ENCODE data around the gene ZNF326. TPM values are rescaled to one million over a fixed set of nuclear protein-coding genes. Genes with fewer than 3 reads are reported as not detected.

The ZNF326 gene, protein sequence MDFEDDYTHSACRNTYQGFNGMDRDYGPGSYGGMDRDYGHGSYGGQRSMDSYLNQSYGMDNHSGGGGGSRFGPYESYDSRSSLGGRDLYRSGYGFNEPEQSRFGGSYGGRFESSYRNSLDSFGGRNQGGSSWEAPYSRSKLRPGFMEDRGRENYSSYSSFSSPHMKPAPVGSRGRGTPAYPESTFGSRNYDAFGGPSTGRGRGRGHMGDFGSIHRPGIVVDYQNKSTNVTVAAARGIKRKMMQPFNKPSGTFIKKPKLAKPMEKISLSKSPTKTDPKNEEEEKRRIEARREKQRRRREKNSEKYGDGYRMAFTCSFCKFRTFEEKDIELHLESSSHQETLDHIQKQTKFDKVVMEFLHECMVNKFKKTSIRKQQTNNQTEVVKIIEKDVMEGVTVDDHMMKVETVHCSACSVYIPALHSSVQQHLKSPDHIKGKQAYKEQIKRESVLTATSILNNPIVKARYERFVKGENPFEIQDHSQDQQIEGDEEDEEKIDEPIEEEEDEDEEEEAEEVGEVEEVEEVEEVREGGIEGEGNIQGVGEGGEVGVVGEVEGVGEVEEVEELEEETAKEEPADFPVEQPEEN
- 19.2 TPM for total RNA-seq

DNA sequence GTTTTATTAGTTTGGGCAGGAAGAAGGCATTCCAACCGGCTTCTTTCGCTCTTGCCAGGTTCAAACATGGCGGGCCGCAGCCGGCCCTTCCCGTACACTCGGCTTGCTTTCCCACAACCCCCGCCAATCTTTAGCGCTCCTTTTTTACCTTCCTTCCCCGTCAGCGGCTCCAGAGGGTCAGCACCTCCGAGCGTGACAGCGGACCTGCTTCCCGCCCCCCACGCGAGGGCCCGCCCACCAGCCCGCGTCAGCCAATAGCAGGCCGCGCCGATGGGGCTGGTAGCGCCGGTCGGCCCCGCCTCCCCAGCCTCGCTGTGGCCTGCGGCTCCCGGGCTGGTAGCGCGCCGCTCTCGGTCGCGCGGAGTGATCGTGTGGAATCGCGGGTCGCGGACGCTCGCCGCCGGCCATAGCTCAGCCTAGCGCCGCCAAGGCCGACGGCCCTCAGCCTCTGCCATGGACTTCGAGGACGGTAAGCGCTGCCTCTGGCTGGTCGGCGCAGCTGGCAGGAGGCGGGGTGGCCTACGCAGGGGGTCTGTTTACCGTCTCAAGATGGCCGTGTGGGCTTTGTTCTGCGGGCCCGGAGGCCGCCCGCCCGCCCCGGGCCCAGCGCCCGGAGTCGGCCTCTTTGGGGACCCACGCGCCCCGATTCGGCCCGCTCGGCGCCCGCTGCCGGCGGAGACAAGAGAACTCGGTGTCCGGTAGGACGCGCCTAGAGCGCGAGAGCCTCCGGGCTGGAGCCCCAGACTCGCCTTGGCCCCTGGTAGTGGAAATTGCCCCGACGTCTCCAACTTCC, at the start of gene ZNF326:
TSS of gene ZNF326 (plus strand) at position 306 of the 793 bp plus-strand sequence. CDS start at position 454, 148 bp downstream.
- DNase-seq (ENCODE audit: low spot score): peak; percentile 96

DNA sequence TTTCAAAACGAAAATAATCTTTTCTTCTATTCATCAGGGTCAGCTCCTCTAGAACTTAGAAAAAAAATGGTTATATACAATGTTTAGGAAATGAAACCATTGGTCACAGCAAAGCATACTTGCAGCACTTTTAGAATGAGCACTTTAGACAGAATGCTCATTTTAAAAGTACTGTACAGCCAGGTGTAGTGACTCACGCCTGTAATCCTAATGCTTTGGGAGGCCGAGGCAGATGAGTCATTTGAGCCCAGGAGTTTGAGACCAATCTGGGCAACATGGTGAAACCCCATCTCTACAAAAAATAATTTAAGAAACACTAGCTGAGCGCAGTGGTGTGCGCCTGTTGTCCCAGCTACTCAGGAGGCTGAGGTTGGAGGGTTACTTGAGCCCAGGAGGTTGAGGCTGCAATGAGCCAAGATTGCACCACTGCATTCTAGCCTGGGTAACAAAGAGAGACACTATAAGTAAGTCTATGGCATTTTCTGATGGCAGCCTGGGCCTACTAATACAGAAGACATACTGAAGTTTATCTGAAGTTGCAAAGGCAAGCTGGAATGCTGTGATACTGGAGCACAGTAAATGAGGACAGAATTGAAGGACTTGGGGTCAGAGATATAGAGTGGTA, 48.9 kb upstream of the ZNF326 start:
- no peak for DNase-seq (ENCODE audit: low spot score)

DNA sequence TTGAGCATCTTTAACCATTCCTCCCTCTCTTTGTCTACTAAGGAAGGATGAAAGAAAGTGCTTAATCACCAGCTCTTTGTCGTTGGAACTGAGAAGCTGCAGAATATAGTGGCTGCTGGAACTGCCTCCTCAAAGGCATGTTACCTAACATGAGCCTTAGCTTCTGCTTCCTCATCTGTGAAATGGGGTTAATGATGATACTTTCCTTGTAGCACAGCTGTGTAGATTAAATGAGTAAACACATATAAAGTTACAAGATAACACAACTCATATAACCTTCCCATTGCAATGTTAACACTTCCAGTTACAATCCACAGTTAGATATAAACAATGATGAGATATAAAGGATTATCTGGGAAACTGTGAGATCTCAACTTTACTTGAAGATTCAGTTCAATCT, 48.4 kb upstream of the ZNF326 start:
- DNase-seq (ENCODE audit: low spot score): no peak

DNA sequence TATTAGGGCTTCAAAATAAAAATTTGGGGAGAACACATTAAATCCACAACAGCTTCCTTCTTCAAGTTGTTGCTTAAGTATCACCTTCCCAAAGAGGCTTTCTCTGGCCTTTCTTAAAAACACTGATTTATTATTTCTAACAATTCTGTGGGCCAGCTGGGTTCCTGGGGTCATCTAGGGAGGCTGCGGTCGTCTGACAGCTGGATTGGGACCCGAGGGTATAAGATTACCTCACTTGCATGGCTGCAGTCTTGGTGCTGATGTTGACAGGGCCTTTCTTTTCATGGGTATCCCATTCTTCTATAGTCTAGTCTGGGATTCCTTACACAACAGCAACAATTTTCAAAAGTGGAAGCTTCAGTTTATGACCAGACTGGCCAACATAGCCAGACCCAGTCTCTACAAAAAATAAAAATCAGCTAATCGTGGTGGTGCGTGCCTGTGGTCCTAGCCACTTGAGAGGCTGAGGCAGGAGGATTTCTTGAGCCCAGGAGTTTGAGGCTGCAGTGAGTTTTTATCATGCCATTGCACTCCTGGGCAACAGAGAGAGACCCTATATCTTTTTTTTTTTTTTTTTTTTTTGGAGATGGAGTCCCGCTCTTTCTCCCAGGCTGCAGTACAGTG, 46.1 kb upstream of the ZNF326 start:
- DNase-seq (ENCODE audit: low spot score): no peak

DNA sequence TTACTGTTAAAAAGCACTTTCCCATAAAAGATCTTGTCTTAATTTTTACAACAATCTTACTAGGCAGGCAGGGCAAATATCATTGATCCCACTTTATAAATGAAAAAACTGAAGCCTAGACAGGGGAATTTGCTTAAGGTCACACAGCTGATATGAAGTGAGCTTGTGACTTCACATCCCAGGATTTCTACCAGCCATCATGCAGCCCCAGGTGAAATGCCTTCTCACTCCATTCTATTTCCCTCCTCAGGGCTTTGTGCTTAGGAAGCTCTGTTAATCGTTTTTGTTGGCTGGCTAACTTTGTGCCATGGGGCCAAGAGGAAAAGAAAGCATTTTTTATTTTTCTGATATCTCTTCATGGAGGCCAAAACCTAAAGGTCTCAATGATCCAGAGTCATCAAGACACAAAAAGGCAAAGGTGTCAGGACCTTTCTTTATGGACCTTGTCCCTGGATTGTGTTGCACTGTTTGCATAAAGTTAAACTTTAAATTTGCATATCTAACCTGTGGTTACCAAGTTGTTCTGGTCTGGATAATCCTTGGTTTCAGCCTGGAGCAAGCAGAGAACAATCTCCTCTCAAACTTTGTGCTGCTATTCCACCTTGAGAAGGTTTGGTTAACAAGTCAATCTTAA, 44.8 kb upstream of the ZNF326 start:
- peak; percentile 26 for DNase-seq (ENCODE audit: low spot score)

DNA sequence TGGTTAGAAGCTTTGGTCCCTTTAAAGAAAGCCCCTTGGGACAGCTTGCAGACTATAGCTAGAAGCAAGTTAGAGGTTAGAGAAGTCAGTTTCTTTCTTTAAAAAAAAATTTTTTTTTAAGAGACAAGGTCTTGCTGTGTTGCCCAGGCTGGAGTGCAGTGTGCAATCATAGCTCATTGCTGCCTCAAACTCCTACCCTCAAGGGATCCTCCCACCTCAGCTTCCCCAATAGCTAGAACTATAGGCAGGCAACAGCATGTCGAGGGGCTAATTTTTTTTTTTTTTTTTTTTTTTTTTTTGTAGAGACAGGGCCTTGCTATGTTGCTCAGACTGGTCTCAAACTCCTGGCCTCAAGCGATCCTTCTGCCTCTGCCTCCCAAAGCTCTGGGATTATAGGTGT, 44.2 kb upstream of the ZNF326 start:
- no peak for DNase-seq (ENCODE audit: low spot score)

DNA sequence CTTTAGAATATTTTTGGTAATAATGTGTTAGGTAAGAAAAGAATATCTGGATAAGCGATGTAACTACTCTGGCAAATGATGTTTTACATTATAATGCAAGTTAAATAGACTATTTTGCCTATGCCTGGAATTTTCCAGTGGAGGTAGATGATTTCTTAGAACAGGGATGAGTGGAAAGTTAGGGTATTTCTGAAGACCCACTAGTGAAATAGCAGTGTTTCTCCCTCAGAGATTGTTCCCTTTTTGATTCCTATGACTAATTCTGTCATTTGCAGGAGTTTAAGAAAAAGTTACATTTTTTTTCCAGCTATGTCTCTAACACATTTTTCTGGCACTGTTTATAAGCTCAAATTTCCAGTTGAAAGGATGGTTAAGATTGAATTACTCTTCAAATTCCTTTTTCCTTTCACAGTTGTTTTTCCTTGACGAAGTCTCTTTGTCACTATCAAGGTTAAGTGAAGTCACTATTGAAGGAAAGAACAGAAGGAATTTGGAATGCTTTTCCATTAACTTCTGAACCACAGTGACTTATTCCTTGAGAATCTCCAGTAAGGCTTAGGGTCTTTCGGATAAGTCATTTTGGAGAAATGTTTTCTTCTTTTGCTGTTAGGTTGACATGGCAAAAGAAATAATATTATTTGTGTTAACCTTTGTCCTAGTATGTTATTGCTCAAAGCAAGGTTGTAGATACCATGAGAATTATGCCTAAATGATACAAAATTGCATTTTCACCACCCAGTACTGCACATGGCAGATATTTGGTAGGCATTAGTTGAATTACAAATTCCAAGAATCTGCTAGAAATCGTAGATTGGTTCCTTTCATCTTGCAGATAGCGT, 42.9 kb upstream of the ZNF326 start:
- DNase-seq (ENCODE audit: low spot score): no peak

DNA sequence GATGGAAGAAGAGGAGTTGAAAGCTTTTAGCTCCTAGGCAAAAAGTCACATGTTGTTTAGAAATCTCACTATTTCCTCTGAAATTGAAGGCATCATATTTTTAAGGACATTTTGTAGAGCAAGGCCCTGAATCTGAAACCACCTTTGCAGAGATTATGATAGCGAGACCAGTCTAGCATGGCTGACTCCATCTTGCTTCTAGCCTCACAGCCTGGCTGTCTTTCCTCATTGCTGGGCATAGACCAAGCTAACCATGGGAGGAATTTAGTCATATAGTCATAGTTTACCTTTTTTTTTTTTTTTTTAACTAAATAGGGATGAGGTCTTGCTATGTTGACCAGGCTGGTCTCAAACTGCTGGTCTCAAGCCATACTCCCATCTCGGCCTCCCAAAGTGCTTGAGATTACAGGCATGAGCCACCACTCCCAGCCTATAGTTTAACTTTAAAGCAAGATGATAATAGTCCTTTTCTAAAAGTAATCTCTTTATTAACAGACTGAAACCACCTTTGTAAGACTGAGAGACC, 42.2 kb upstream of the ZNF326 start:
- DNase-seq (ENCODE audit: low spot score): no peak

DNA sequence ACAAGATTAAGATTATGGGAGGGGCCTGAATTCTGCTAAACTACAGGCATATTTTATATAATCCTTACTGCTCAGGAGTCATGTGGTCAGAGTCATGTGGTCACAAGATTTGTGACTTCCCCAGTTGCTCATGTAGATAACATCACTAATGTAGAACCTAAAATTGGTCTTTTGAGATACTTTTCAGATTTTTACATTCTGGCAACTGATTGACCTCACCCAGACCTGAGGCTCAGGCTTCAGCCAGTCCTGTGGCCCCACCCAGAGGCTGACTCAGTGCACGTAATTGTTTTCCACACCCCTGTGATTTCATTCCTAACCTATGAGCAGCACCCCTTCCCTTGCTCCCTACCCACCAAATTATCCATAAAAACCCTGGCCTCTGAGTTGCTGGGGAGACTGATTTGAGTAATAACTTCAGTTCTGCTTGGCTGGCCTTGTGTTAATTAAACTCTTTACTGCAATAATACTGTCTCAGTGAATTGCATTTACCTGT, 41.7 kb upstream of the ZNF326 start:
- DNase-seq (ENCODE audit: low spot score): peak; percentile 28

DNA sequence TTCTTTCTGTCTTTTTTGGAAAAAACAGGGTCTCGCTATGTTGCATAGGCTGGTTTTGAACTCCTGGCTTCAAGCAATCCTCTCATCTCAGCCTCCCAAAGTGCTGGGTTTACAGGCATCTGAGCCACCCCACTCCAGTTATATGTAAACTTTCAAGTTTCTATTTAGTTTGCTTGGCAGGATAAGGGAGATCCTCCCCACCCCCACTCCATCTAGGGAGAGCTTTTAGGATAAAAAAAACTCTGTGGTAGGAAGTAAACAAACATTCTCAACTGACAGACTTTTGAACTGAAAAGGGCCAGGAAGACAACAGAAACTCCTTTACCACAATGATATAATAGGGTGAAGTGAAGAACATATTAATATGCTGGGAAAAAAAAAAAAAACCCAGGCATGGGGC, 41.0 kb upstream of the ZNF326 start:
- no peak for DNase-seq (ENCODE audit: low spot score)

DNA sequence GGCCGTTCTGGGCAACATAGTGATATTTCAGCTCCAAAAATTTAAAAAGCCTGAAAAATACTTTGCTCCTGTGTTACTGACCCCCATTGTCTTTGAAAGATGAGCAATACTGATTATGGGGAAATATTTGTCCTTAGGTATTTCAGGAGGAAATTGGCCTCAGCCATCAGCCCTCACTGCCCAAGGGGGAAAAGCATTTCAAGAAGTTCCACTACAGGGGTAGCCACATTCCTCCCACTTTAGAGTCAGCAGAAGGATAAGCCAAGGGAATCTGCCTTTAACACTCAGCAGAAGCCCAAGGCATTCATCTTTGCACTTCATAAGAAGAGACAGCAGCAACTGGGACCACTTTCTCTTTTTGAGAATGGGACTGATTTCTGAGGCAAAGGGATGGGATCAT, 40.5 kb upstream of the ZNF326 start:
- DNase-seq (ENCODE audit: low spot score): no peak

DNA sequence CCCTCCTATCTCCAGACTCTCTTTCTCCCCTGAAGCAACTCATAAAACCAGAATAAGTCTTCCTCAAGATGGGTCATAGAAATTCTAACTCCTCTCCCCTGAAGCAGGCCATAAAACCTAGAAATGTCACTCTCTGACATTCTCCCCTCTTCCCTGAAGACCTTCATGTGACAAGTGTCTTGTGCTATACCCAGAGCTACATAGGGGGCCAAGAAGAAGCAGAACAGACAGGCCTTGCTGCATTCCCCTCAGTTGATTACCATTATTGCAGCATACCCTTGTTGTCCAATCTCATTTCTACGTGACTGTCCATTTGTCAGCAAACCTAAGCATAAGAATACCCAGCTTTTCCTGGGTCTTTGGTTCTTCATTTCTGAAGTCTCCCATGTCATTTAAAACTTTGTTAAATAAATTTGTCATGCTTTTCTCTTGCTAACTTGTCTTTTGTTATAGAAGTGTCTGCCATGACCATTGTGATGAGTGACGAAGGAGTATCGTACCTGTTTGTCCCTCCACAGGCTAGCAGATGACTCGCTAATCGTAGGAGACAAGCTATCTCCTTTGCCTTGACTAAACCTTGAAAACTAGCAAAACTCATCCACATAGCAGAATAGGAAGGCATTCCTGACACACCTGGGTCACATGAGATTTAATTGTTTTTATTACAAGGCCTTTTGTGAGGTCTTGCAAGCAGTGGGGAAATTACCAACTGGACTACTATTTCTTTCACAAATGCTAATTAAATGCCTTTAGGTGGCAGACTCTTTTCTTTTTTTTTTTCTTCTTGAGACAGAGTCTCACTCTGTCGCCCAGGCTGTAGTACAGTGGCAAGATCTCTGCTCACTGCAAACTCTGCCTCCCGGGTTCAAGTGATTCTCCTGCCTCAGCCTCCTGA, 39.4 kb upstream of the ZNF326 start:
- no peak for DNase-seq (ENCODE audit: low spot score)

DNA sequence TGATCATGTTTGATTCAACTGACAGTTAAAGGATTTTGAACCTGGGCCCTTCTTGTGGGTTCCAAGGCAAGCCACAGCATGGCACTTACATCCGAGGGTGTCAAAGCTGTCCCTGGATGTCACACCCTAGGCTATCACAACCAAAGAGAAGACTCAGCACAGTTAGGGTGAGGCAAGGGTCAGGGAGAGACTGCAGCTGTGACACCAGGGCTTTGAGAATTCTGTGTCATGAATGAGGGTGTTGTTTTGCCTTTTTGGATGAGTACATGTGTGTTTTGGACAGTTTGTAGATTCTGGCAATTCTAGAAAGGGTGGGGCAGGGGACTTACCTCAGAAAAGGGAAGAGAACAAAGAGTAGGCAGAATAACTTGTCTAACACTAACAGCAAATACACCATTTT, 37.8 kb upstream of the ZNF326 start:
- DNase-seq (ENCODE audit: low spot score): no peak

DNA sequence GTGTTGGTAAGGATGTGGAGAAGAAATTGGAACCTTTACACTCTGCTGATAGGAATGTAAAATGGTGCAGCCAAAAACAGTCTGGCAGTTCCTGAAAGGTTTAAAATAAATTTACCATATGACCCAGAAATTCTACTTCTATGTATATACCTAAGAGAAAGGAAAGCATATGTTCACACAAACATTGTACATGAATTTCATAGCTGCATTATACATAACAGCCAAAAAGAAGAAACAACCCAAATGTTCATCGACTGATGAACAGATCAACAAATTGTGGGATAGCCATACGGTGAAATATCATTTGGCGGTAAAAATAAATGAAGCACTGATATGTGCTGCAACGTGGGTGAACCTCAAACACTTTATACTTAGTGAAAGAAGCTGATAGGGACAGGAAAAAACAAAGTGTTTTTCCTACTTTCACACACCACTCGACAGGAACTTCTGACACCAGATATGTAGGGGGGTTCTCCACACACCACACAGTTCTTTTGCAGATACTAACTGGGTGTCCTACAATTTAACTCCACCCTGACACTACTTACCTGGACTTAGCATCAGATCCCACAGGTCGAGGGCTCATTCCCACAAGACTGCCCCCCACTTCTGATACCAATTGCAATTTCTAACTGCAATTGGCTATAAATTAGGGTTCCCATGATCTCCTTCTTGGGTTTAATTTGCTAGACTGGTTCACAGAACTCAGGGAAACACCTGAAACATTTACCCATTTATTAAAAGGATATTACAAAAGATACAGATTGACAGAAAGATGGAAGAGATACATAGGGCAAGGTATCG, 35.9 kb upstream of the ZNF326 start:
- DNase-seq (ENCODE audit: low spot score): no peak

DNA sequence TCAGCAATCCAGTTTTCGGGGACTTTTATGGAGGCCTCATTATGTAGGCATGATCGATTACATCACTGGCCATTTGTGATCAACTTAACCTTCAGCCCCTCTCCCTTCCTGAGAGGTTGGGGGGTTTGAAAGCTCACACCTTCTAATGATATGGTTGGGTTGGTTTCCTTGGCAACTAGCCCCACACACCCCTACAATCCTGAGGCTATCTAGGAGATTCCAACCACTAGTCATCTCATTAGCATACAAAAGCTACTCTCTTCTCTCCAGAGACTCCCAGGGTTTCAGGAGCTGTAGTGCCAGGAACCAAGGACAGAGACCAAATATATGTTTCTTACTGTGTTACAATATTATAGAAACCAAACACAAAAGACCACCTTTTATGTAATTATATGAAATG, 35.2 kb upstream of the ZNF326 start:
- DNase-seq (ENCODE audit: low spot score): no peak

DNA sequence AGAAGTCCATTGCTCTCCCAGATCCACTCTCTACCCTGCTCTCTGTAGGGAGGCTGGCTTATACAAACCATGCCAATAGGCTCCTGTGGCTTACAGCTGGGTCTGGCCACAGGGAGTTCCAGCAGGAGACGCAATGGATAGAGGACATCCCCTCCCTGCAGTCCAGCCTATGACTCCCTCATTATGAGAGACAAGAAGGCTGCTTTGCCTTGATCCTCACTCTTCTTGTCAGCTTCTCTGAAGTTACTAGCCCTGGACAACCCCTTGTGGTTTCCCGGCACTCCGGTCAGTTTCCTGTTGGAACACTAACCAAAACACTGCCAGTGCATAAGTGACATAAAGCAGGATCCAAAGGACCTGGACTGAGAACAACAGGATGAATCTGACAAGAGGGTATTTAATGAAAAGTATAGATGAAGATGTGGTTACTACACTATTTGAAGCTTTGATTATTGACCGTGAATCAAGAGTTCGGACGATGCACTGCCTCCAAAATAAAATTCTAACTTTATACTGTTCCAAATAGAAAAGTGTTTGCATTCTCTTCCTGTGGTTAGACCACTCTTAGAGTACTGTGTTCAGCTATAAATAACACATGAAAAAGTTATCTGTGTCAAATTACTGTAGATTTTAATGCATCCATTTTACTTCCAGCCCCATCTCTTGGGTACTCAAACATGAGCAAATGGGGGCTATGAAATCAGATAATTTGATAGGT, 32.7 kb upstream of the ZNF326 start:
- DNase-seq (ENCODE audit: low spot score): no peak

DNA sequence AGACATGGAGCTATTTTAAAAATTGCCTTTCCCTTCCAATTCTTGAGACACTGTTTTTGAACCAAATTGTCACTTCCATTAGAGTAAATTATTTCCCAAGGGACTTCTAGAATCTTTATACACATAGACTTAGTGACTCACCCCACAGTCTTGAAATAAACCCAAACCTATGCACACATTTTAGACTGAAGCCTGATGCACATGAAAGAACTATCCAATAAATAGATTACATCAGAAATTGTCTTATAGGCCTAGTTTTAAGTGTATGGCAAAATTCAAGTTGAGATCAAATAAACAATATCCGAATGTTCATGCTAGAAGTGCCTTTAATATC, 32.2 kb upstream of the ZNF326 start:
- DNase-seq (ENCODE audit: low spot score): no peak
